Smooth muscle cell (in vitro differentiated cells): ENCODE data around the gene NUP93. TPM values are rescaled to one million over a fixed set of nuclear protein-coding genes. Genes with fewer than 3 reads are reported as not detected.

Experiments
- DNase-seq: peaks from one replicate; lab custom pipeline; 2025; ENCODE audit not compliant: unreplicated experiment; lab: John Stamatoyannopoulos, UW
- H2AFZ ChIP-seq: fragments of 200-600 bp; sonication (generic); 2 replicates; pipeline ENCODE4 v1.6.0; 2016; ENCODE audit warnings: antibody characterized with exemption, low read depth, mild to moderate bottlenecking
- H3F3A ChIP-seq: fragments of 200-600 bp; sonication (generic); 2 replicates; pipeline ENCODE4 v1.6.0; 2017; ENCODE audit warnings: antibody characterized with exemption, low read depth
- H3K27ac ChIP-seq: fragments of 200-600 bp; sonication (generic); 2 replicates; pipeline ENCODE4 v1.5.1; 2016; ENCODE audit warnings: low read depth, mild to moderate bottlenecking
- H3K27me3 ChIP-seq: fragments of 200-600 bp; sonication (generic); 2 replicates; pipeline ENCODE4 v1.6.1; 2016; ENCODE audit warnings: low read depth, mild to moderate bottlenecking
- H3K36me3 ChIP-seq: fragments of 200-600 bp; sonication (generic); 2 replicates; pipeline ENCODE4 v1.5.1; 2016; ENCODE audit warnings: low read depth
- H3K4me1 ChIP-seq: fragments of 200-600 bp; sonication (generic); 2 replicates; pipeline ENCODE4 v1.5.1; 2016; ENCODE audit warnings: low read depth
- H3K4me2 ChIP-seq: fragments of 200-600 bp; sonication (generic); 2 replicates; pipeline ENCODE4 v1.6.0; 2016; ENCODE audit warnings: mild to moderate bottlenecking
- H3K4me3 ChIP-seq: fragments of 200-600 bp; sonication (generic); 2 replicates; pipeline ENCODE4 v1.5.1; 2016; ENCODE audit warnings: mild to moderate bottlenecking
- H3K79me2 ChIP-seq: fragments of 200-600 bp; sonication (generic); 2 replicates; pipeline ENCODE4 v1.6.0; 2016; ENCODE audit warnings: low read depth, mild to moderate bottlenecking
- H3K9ac ChIP-seq: fragments of 200-600 bp; sonication (generic); 2 replicates; pipeline ENCODE4 v1.6.0; 2016; ENCODE audit warnings: low read depth
- H3K9me3 ChIP-seq: fragments of 200-600 bp; sonication (generic); replicated peaks from 2 replicates; pipeline ENCODE4 v1.5.1; 2016; ENCODE audit warnings: low read depth
- H4K20me1 ChIP-seq: fragments of 200-600 bp; sonication (generic); 2 replicates; pipeline ENCODE4 v1.6.0; 2016; ENCODE audit warnings: low read depth
- CTCF ChIP-seq: fragments of 200-600 bp; sonication (generic); IDR thresholded peaks from 2 replicates; pipeline ENCODE4 v1.5.1; 2017; ENCODE audit warnings: borderline replicate concordance, mild to moderate bottlenecking, antibody characterized with exemption; ENCODE audit not compliant: insufficient read depth, poor library complexity, severe bottlenecking
- WGBS: methylation state at CpG from one replicate; pipeline ENCODE4 v1.1.7; 2016; ENCODE audit warnings: low lambda C conversion rate; 5-methylcytosine and 5-hydroxymethylcytosine counted together
- polyA plus RNA-seq: library from polyadenylated mRNA; unstranded; fragments of >200 nt; fragmentation: Nextera tagmentation; extraction: Ambion mirVana; gene quantifications from 2 replicates; pipeline ENCODE4 v1.2.1, GENCODE V29; 2016
- total RNA-seq: library from RNA; depleted of rRNA; stranded (reverse); fragments of >200 nt; gene quantifications from 2 replicates; pipeline ENCODE4 v1.2.3, GENCODE V29; 2014

The NUP93 gene
- total and polyA plus RNA-seq, 2 experiments from 2014 or later: 45.6 to 55.8 TPM

GRCh38 chr16:56683424-56684172 is 46.3 kb upstream of the NUP93 start:
- WGBS: 87% methylated on average over 5 of the region's 5 CpGs
- Histone ChIP-seq H3K4me3 (no peak overlapping the region), H3K4me1 (no peaks in the 10 kb centered on the region), H3F3A (no peaks in the 10 kb centered on the region), H4K20me1 (no peaks in the 10 kb centered on the region), H3K36me3 (no peaks in the 10 kb centered on the region), H3K4me2 (no peak overlapping the region), H3K27ac (no peak overlapping the region), H2AFZ (no peak overlapping the region), H3K9me3 (no peaks in the 10 kb centered on the region), H3K27me3 (peaks cover 5% of the 10 kb centered on the region), H3K9ac (no peak overlapping the region), H3K79me2 (no peaks in the 10 kb centered on the region)
- TF ChIP-seq CTCF: no peak
- DNase-seq: no peak

- Histone ChIP-seq H4K20me1 (no peaks in the 10 kb centered on the region), H3K27me3 (peaks cover 5% of the 10 kb centered on the region), H3K4me2 (no peak overlapping the region), H3K4me1 (no peaks in the 10 kb centered on the region), H3K79me2 (no peaks in the 10 kb centered on the region), H3K4me3 (no peak overlapping the region), H2AFZ (no peak overlapping the region), H3K27ac (no peak overlapping the region), H3F3A (no peaks in the 10 kb centered on the region), H3K9me3 (no peaks in the 10 kb centered on the region), H3K36me3 (no peaks in the 10 kb centered on the region), H3K9ac (no peak overlapping the region)
- no peak for TF ChIP-seq CTCF
- no peak for DNase-seq
- WGBS: 79% methylated on average over 4 of the region's 4 CpGs
Observed at GRCh38 chr16:56684256-56684925, 45.5 kb upstream of the NUP93 start.

GRCh38 chr16:56684926-56685590 is 44.9 kb upstream of the NUP93 start:
- no peak overlapping the region for H3K4me3 ChIP-seq
- no peak for DNase-seq
- TF ChIP-seq CTCF: no peak
- H3K4me1 ChIP-seq: no peaks in the 10 kb centered on the region
- no peaks in the 10 kb centered on the region for H3K36me3 ChIP-seq
- H3K79me2 ChIP-seq: no peaks in the 10 kb centered on the region
- no peaks in the 10 kb centered on the region for H3F3A ChIP-seq
- no peak overlapping the region for H3K9ac ChIP-seq
- no peak overlapping the region for H3K27ac ChIP-seq
- no peaks in the 10 kb centered on the region for H4K20me1 ChIP-seq
- H3K4me2 ChIP-seq: no peak overlapping the region
- no peaks in the 10 kb centered on the region for H3K9me3 ChIP-seq
- no peak overlapping the region for H2AFZ ChIP-seq
- H3K27me3 ChIP-seq: peaks cover 5% of the 10 kb centered on the region
- WGBS: 88% methylated on average over 4 of the region's 4 CpGs
